ENCODE results near the gene MMAB.

DNA sequence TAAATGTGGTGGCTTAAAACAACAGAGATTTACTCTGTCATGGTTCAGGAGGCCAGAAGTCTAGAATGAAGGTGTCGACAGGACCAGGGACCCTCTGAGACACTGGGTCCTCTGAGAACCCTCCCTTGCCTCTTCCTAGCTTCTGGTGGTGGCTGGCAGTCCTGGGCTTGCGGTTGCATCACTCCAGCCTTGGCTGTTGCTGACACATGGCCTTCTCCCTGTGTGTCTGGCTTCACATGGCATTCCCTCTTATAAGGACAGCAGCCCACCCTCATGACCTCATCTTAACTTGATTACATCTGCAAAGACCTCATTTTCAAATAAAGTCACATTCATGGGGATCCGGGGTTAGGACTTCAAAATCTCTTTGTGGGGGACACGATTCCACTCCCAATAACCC, 37.2 kb upstream of the MMAB start:
- TF ChIP-seq, protein P1, sequence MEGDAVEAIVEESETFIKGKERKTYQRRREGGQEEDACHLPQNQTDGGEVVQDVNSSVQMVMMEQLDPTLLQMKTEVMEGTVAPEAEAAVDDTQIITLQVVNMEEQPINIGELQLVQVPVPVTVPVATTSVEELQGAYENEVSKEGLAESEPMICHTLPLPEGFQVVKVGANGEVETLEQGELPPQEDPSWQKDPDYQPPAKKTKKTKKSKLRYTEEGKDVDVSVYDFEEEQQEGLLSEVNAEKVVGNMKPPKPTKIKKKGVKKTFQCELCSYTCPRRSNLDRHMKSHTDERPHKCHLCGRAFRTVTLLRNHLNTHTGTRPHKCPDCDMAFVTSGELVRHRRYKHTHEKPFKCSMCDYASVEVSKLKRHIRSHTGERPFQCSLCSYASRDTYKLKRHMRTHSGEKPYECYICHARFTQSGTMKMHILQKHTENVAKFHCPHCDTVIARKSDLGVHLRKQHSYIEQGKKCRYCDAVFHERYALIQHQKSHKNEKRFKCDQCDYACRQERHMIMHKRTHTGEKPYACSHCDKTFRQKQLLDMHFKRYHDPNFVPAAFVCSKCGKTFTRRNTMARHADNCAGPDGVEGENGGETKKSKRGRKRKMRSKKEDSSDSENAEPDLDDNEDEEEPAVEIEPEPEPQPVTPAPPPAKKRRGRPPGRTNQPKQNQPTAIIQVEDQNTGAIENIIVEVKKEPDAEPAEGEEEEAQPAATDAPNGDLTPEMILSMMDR (conservative IDR thresholded peaks at IDR 0.05; ENCODE audit: low read depth, low read length) = no peak
- TF ChIP-seq EZH2 (IDR thresholded peaks at IDR 0.05; ENCODE audit: borderline replicate concordance, low read depth, low read length, poor library complexity, severe bottlenecking) = no peak
